ENCODE measurements around the gene STAC2.

- TF ChIP-seq EZH2 (IDR thresholded peaks at IDR 0.05; ENCODE audit: insufficient read depth, poor library complexity, severe bottlenecking) (no peak), EZH2phosphoT487 (IDR thresholded peaks at IDR 0.05; ENCODE audit: insufficient read depth, low read depth) (no peak)
These were observed 12.8 kb downstream of the STAC2 start for GRCh38 chr17:39212841-39213480.

Measured in GM23248 (cell line).